Measurements from ENCODE around the gene SEC24C.

DNA sequence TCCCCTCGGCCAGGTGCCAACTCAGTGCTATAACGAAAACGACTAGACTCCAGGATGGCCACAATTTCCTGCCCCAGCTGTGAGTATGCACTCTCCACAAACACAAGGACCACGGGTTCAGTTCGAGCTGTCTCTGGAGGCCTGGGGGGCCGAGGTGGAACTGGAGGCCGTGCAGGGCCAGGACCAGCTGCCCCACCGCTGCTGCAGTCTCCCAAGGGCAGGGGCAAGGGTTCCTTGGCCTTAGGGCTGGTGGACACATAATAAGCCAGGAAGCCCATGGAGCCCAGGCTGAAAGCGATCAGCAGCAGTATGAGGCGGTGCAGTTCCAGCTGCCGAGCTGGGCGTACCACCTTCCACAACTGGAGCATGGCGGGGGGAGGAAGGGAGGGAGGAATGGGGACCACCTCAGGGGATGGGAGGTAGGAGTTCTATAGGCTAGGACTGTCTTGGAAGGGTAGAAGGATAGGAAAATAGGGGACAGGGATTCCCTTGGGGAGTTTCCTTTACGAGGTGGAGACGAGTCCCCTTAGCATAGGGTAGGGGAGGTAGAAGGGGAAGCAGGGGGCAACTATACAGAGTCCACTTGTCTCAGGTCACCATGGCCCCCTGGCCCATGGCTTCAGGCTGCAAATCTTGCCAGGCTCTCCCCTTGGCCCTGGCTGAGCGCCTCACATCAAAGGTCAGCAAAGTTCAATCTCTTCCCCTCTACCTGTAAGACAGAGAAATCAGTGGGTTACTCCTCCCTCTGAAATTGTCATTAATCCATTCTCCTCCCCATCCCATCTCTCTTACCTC lies 64.0 kb downstream of the SEC24C start:
- no peak for TF ChIP-seq POLR2A (IDR thresholded peaks at IDR 0.05)
- TF ChIP-seq, protein P1, sequence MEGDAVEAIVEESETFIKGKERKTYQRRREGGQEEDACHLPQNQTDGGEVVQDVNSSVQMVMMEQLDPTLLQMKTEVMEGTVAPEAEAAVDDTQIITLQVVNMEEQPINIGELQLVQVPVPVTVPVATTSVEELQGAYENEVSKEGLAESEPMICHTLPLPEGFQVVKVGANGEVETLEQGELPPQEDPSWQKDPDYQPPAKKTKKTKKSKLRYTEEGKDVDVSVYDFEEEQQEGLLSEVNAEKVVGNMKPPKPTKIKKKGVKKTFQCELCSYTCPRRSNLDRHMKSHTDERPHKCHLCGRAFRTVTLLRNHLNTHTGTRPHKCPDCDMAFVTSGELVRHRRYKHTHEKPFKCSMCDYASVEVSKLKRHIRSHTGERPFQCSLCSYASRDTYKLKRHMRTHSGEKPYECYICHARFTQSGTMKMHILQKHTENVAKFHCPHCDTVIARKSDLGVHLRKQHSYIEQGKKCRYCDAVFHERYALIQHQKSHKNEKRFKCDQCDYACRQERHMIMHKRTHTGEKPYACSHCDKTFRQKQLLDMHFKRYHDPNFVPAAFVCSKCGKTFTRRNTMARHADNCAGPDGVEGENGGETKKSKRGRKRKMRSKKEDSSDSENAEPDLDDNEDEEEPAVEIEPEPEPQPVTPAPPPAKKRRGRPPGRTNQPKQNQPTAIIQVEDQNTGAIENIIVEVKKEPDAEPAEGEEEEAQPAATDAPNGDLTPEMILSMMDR (IDR thresholded peaks at IDR 0.05): no peak

All from uterus (tissue), 2 donors.